ENCODE data around the gene FOXJ3. TPM values are rescaled to one million over a fixed set of nuclear protein-coding genes. Genes with fewer than 3 reads are reported as not detected.

The FOXJ3 gene
- total RNA-seq, 1 donor, result 37.3 TPM

- Histone ChIP-seq H3K4me1 (ENCODE audit: insufficient read depth, low read length) (peaks cover 9% of the 10 kb centered on the region), H3K4me2 (ENCODE audit: insufficient read depth, low read length) (no peak overlapping the region), H3K27ac (ENCODE audit: low read depth, low read length) (no peak overlapping the region), H4K20me1 (ENCODE audit: insufficient read depth, low read length) (peaks cover 18% of the 10 kb centered on the region), H3K9me3 (ENCODE audit: low read depth, low read length) (no peaks in the 10 kb centered on the region), H3K36me3 (ENCODE audit: insufficient read depth, low read length) (no peaks in the 10 kb centered on the region), H3K27me3 (ENCODE audit: insufficient read depth, low read length) (no peaks in the 10 kb centered on the region), H3K4me3 (ENCODE audit: insufficient read depth, low read length) (no peak overlapping the region), H2AFZ (ENCODE audit: low read length) (no peak overlapping the region), H3K79me2 (ENCODE audit: insufficient read depth, low read length) (peaks cover 53% of the 10 kb centered on the region)
- TF ChIP-seq, protein P1, sequence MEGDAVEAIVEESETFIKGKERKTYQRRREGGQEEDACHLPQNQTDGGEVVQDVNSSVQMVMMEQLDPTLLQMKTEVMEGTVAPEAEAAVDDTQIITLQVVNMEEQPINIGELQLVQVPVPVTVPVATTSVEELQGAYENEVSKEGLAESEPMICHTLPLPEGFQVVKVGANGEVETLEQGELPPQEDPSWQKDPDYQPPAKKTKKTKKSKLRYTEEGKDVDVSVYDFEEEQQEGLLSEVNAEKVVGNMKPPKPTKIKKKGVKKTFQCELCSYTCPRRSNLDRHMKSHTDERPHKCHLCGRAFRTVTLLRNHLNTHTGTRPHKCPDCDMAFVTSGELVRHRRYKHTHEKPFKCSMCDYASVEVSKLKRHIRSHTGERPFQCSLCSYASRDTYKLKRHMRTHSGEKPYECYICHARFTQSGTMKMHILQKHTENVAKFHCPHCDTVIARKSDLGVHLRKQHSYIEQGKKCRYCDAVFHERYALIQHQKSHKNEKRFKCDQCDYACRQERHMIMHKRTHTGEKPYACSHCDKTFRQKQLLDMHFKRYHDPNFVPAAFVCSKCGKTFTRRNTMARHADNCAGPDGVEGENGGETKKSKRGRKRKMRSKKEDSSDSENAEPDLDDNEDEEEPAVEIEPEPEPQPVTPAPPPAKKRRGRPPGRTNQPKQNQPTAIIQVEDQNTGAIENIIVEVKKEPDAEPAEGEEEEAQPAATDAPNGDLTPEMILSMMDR (IDR thresholded peaks at IDR 0.05; ENCODE audit: extremely low read depth, low read depth, low read length), result no peak
- DNase-seq (ENCODE audit: insufficient read length, low spot score, missing footprints), result no peak
Observed at GRCh38 chr1:42239041-42239440, 96.0 kb downstream of the FOXJ3 start.

DNA sequence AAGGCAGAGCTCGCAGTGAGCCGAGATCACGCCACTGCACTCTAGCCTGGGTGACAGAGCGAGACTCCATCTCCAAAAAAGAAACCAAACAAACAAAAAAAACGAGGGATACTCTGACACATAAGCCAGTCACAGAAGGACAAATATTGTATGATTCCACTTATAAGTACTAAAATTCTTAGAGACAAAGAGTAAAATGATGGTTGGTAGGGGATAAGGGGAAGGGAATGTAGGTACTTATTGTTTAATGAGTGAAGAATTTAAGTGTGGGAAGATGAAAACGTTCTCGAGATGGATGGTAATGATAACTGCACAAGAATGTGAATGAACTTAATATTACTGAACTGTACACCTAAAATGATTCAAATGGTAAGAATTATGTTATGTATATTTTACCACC is 103.8 kb downstream of the FOXJ3 start:
- TF ChIP-seq, protein P1 (IDR thresholded peaks at IDR 0.05; ENCODE audit: extremely low read depth, low read depth, low read length), result no peak
- H4K20me1 ChIP-seq (ENCODE audit: insufficient read depth, low read length), result peaks cover 10% of the 10 kb centered on the region
- no peaks in the 10 kb centered on the region for H3K36me3 ChIP-seq (ENCODE audit: insufficient read depth, low read length)
- H3K4me2 ChIP-seq (ENCODE audit: insufficient read depth, low read length), result no peak overlapping the region
- H3K27me3 ChIP-seq (ENCODE audit: insufficient read depth, low read length), result no peaks in the 10 kb centered on the region
- H2AFZ ChIP-seq (ENCODE audit: low read length), result no peak overlapping the region
- H3K9me3 ChIP-seq (ENCODE audit: low read depth, low read length), result no peaks in the 10 kb centered on the region
- H3K4me1 ChIP-seq (ENCODE audit: insufficient read depth, low read length), result peaks cover 9% of the 10 kb centered on the region
- H3K79me2 ChIP-seq (ENCODE audit: insufficient read depth, low read length), result peaks cover 20% of the 10 kb centered on the region
- DNase-seq (ENCODE audit: insufficient read length, low spot score, missing footprints), result no peak
- no peak overlapping the region for H3K4me3 ChIP-seq (ENCODE audit: insufficient read depth, low read length)
- H3K27ac ChIP-seq (ENCODE audit: low read depth, low read length), result no peak overlapping the region

- peaks cover 9% of the 10 kb centered on the region for H3K4me1 ChIP-seq (ENCODE audit: insufficient read depth, low read length)
- H3K27ac ChIP-seq (ENCODE audit: low read depth, low read length), result no peak overlapping the region
- H3K79me2 ChIP-seq (ENCODE audit: insufficient read depth, low read length), result peaks cover 20% of the 10 kb centered on the region
- H3K9me3 ChIP-seq (ENCODE audit: low read depth, low read length), result no peaks in the 10 kb centered on the region
- H4K20me1 ChIP-seq (ENCODE audit: insufficient read depth, low read length), result peaks cover 7% of the 10 kb centered on the region
- TF ChIP-seq, protein P1 (IDR thresholded peaks at IDR 0.05; ENCODE audit: extremely low read depth, low read depth, low read length), result no peak
- no peaks in the 10 kb centered on the region for H3K27me3 ChIP-seq (ENCODE audit: insufficient read depth, low read length)
- no peak overlapping the region for H3K4me3 ChIP-seq (ENCODE audit: insufficient read depth, low read length)
- no peak overlapping the region for H2AFZ ChIP-seq (ENCODE audit: low read length)
- no peak for DNase-seq (ENCODE audit: insufficient read length, low spot score, missing footprints)
- no peak overlapping the region for H3K4me2 ChIP-seq (ENCODE audit: insufficient read depth, low read length)
- H3K36me3 ChIP-seq (ENCODE audit: insufficient read depth, low read length), result no peaks in the 10 kb centered on the region
Observed at GRCh38 chr1:42228938-42229337, 106.1 kb downstream of the FOXJ3 start.

GRCh38 chr1:42223036-42223435 is 112.0 kb downstream of the FOXJ3 start:
- Histone ChIP-seq H3K27ac (ENCODE audit: low read depth, low read length) (no peak overlapping the region), H3K79me2 (ENCODE audit: insufficient read depth, low read length) (peaks cover 28% of the 10 kb centered on the region)

More at GRCh38 chr1:42223036-42223435, 112.0 kb downstream of the FOXJ3 start:
- H3K36me3 ChIP-seq (ENCODE audit: insufficient read depth, low read length), result no peaks in the 10 kb centered on the region
- no peak for DNase-seq (ENCODE audit: insufficient read length, low spot score, missing footprints)
- H3K27me3 ChIP-seq (ENCODE audit: insufficient read depth, low read length), result no peaks in the 10 kb centered on the region
- TF ChIP-seq, protein P1 (IDR thresholded peaks at IDR 0.05; ENCODE audit: extremely low read depth, low read depth, low read length), result no peak
- no peaks in the 10 kb centered on the region for H3K9me3 ChIP-seq (ENCODE audit: low read depth, low read length)
- H3K4me3 ChIP-seq (ENCODE audit: insufficient read depth, low read length), result no peak overlapping the region
- H4K20me1 ChIP-seq (ENCODE audit: insufficient read depth, low read length), result peaks cover 17% of the 10 kb centered on the region
- H3K4me1 ChIP-seq (ENCODE audit: insufficient read depth, low read length), result peaks cover 13% of the 10 kb centered on the region
- no peak overlapping the region for H2AFZ ChIP-seq (ENCODE audit: low read length)
- no peak overlapping the region for H3K4me2 ChIP-seq (ENCODE audit: insufficient read depth, low read length)

Data from osteoblast (primary cell).